NOMO-1 treated with DMSO at 0.1 percent for 48 hours (cell line): Measurements from ENCODE around the gene CIAO2A.
A peak's percentile ranks its signal among the peaks of the same experiment; 100 is the strongest.
"Not testable (repeated sequence)": the region's sequence is repeated elsewhere in the genome, so short reads cannot be mapped to it uniquely, and the experiment has no call there.

Experiments
- DNase-seq: peaks from one replicate; lab custom pipeline; 2025; ENCODE audit not compliant: unreplicated experiment; lab: John Stamatoyannopoulos, UW

Gene CIAO2A

DNA sequence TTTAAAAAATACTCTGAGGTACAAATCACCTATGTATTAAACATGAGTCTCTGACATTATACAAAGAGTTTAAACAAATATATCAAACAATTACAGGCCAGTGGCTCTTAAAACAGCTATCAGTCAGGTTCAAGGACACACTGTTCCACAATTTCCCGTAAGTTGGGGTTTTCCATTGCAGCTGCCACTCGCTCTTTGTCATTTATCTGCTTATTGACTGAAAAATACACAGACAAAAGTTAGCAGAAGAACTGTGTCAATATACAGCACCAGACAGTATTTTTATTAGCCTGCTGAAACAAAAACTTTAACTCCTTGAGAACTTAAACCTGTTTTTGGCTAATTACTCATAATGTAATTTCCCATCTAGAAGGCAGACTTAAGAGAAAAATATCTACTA lies 20.8 kb downstream of the CIAO2A start:
- no peak for DNase-seq

DNA sequence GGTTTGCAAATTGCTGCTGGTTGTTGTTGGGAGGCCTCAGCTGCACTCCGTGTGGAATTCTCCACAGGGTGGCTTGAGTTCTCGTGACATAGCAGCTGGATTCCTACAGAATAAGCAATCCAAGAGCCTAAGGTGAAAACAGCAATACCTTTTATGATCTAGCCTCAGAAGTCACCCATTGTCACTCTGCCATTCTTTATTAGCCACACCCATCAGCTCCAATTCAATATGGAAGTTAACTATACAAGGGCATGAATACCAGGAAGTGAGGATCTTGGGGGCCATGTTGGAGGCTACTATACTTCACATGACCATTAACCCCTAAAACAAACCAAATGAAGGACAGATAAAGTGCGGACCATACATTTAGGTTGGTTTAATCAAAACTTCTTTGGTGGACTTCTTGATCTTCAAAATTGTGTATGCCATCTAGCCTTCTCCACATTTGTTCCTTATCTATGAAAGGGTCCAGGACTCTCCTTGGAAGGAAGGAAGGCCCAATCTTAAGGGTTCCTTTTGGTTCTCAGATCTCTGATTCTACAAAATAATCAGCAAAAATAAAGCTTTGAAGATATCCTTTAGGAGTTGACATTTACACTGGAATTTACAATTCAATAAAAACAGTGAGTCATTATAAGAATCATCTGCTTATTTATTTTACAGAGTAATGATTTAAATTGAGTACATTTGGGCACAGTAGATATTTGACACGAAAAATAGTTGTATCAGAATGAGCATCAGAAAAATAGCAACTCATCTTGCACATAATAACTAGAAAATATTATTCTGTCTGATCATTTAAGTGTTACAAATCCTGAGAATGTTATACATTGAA lies 21.5 kb downstream of the CIAO2A start:
- DNase-seq = no peak

DNA sequence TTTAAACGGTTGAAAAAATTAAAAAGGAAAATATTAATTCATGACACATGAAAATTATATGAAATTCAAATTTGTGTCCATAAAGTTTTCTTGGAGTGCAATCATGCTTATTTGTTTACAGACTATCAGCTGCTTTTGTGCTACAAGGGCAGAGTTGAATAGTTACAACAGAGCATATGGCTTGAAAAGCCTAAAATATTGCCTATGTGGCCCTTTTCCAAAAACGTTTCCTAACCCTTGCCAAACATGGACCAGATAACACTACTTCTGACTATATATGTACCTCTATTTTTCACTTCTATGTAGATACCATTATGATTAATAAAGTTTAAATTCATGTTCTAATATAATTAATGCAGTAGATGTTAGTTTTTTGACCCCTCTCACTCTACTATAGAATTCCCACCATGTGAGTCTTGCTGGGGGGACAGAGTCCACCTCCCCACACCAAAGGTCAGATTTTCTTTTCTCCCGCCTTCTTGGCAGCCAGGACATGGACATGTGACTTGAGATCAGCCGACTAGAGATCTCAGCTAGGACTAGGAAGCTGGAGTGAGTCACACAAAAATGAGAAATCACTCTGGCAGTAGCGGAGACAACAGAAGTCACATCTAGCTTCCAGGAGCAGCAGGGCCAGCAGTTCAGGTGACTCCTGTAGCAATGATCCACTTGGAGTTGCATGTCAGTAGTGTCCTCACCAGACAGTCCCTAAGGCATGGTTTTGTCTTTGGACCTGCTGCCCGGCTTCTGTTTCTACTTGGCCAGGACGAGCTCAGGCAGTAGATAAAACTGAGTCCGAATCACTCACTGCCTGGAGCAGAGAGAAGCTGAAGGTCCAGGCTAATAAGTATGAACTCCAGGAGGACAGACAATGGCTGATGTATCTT lies 22.4 kb downstream of the CIAO2A start:
- DNase-seq = no peak

DNA sequence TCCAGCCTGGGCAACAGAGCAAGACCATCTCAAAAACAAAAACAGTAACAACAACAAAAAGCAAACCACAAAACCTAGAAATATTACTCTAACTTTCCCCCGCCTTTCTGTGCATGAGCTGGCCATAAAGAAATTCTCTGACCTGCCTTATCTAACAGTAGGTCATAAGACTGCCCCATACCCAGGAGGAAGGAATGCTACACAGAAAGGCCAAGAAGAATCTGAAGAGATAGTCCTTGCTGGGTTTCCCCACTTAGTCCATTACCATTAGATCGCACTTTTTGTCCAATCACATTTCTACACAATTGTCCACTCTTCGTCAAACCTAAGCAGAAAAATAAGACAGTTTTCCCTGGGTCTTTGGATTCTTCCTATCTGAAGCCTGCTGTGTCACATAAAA lies 23.5 kb downstream of the CIAO2A start:
- DNase-seq = no peak

DNA sequence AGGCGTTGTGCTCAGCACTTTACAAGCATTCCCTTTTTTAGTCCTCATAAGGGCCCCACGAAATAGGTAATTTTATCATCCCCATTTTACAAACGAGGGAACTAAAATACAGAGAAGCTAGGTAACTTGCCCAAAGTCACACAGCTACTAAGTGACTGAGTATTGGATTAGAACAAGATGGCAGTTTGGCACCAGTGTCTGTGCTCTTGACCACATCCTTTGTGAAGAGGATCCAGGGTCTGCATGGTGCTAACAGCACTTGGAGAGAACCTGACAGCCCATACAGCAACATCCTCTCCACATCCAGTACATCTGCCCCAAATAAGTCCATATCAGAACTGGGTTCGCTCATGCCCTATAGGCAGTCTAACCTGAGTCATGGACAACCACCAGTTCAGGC lies 25.5 kb downstream of the CIAO2A start:
- no peak for DNase-seq

DNA sequence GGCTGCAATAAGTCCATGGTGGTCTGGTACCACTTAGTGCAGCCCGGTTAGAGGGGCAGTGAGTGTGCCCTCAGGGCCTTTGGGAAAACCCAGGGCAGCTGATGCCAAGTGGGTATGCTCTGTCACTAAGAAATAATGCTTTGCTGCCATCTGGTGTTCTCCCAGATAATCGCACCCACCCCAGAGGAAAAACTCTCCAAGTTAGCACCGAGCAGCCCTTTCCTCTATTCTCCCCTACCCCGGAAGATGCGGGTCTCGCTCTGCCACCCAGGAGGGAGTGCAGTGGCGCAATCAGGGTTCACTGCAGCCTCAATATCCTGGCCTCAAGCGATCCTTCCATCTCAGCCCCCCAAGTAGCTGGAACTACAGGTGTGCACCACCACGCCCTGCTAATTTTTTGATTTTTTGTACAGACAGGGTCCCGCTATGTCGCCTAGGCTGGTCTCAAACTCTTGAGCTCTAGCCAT lies 26.0 kb downstream of the CIAO2A start:
- DNase-seq = peak; percentile 40

DNA sequence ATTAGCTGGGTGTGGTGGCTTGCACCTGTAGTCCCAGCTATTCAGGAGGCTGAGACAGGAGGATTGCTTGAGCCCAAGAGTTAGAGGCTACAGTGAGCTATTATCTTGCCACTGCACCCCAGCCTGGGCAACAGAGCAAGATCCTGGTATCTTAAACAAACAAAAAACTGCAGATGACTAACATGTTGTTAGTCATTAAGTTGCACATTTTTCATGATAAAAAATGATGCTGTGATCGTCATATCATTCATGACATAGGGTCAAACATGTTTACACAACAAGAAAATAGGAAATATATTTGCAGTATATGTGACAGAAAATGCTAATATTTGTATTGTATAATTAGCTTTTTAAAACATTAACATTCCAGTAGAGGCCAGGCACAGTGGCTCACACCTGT lies 27.2 kb downstream of the CIAO2A start:
- DNase-seq = no peak

DNA sequence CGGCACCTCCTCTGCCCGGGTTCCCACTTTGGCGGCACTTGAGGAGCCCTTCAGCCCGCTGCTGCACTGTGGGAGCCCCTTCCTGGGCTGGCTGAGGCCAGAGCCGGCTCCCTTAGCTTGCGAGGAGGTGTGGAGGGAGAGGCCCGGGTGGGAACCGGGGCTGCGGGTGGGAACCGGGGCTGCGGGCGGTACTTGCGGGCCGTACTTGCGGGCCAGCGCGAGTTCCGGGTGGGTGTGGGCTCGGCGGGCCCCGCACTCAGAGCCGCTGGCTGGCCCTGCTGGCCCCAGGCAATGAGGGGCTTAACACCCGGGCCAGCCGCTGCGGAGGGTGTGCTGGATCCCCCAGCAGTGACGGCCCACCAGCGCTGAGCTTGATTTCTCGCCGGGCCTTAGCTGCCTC lies 32.9 kb downstream of the CIAO2A start:
- no peak for DNase-seq

DNA sequence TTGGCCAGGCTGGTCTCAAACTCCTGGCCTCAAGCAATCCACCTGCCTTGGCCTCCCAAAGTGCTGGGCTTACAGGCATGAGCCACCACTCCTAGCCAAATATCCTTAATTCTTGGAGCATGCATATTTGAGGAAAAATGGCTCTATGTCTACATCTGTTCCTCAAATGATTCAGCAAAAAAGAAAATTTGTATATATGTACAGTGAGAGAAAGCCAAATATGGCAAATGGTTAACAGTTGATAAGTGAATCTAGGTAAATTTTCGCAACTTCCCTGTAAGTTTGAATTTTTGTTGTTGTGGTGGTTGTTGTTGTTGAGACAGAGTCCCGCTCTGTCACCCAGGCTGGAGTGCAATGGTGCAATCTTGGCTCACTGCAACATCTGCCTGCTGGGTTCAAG lies 34.5 kb downstream of the CIAO2A start:
- DNase-seq = peak; percentile 44

DNA sequence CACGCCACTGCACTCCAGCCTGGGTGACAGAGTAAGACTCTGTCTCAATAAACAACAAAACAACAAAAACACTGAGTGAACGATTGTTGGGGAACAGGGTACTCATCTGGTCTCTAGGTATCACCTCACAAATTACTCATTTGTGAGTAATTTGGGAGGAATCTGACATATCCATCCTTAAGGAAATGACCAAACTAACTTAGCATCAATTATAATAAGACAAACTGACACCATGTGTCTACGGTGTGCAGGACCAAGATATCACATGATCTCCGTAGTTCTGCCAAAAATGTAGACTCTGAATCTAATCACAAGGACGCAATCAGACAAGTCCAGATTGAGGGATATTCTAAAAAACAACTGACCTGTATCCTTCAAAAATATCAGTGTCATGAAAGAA lies 35.4 kb downstream of the CIAO2A start:
- no peak for DNase-seq

DNA sequence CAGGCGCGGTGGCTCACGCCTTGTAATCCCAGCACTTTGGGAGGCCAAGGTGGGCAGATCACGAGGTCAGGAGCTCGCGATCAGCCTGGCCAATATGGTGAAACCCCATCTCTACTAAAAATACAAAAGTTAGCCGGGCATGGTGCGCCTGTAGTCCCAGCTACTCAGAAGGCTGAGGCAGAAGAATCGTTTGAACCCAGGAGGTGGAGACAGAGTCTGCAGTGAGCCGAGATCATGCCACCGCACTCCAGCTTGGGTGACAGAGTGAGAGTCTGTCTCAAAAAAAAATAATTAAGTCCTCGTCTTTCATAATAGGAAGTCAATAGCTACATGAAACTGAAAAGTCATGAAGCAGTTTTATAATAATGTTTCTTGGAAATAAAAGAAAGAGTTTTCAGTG lies 40.0 kb downstream of the CIAO2A start:
- DNase-seq = not testable (repeated sequence)

DNA sequence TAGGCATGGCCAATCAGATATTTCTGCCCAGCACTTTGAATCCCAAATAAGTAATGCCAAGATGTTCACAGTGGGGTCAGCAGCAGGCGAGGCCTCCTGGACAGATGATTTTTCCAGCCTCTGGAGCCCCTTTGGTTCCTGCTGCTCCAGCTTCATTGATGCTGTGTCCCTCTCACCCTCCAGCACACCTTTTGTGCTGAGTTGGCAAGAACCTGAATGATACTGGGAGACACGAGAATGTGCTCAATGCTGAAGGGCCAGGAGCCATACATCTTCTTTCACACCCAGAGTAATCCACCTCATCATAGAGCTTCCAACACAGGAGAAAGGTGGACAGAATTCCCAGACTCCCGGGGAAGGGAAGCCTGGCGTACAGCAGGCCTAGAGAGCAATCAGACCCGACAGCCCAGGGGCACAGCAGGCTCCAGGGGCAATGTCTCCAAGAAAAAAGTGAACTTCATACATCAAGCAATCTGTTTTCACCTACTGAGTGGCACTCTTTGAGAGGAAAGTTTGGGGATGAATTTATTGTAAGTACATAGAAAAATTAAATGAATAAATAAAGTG lies 40.6 kb downstream of the CIAO2A start:
- DNase-seq = no peak

DNA sequence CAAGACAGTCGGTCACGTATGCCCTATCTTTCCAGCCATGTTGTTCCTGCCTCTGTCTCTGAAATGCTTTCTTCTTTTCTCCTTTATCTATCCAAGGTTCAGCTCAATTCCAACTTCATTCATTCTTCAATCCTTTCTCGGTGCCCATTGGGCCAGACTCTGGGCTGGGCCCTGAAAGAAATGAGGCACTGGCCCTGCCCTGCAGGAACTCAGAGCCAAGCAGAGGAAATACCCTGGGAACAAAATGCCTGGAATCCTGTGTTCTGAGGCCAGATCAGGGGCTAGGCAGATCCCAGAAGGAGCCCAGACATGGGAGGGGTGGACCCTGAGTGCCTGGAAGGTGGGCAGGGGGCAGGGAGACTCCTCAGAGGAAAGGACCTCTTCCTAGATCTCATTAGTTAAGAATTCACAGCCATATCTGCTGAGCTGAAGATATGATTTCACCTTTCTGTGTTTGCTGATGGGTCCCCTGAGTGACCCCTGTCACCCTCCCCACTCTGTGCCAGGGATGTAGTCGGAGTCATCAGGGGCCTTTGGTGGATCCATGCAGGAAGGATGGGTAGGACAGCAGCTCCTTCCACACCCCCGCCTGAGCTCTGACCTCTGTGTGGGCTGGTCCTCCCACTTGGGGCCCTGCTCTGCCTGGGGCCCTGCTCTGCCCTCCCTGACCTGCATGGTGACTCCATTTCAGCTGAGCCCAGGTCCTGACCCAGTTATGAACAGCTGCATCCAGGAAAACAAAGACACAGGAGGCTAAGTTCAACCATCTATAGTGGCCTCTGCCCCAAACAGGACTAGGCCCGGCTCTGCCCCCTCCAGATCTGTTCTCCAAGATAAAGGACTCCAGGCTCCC lies 42.0 kb downstream of the CIAO2A start:
- DNase-seq = no peak

DNA sequence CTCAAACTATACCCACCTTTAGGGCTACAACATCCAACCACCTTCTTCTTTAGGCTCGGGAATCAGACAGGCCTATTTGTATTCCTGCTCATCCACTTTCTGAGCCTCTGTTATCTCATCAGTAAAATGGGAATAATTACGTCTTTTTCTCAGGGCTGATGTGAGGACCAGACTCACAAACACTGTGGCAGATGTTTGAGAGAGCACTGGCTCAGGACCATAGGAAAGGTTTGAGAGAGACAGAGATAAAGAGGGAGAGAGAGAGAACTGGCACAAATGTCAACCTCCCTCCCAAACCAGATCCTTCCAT lies 42.6 kb downstream of the CIAO2A start:
- no peak for DNase-seq

DNA sequence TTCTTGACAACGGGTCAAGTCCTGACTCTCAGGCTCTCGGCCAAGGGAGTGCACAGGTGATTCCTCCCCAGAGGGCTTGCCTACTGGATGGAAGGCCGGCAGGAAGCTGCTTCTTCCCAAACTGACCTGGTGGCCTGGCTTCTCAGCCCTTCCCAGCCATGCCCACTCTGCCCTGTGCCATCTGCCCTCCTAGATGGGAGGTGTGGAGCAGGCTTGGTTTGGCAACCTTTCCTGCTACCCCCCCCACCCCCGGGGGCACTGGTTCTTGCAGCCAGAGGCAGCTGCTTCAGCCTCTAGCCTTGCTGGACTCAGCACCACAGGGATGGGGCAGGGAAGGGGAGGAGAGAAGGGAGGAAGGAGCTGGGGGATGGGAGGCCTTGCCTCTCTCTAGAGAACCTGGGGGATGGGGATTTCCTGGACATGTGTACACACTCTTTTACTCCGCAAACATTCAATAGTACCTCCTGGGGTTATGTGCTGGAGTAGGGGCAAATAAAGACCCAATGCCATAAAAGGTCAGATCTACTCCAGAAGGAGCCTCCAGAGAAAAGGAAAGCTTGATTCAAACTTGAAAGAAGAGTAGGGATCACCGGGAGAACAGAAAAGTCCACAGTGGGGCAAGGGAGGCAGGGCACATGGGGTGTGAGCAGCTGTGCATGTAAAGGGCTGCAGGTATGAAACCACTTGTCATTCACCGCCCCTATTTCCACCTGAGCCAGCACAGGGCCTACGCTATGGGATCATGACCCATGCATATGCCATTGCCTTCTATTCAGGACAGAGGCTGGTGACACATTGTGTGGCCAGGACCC lies 43.2 kb downstream of the CIAO2A start:
- no peak for DNase-seq

DNA sequence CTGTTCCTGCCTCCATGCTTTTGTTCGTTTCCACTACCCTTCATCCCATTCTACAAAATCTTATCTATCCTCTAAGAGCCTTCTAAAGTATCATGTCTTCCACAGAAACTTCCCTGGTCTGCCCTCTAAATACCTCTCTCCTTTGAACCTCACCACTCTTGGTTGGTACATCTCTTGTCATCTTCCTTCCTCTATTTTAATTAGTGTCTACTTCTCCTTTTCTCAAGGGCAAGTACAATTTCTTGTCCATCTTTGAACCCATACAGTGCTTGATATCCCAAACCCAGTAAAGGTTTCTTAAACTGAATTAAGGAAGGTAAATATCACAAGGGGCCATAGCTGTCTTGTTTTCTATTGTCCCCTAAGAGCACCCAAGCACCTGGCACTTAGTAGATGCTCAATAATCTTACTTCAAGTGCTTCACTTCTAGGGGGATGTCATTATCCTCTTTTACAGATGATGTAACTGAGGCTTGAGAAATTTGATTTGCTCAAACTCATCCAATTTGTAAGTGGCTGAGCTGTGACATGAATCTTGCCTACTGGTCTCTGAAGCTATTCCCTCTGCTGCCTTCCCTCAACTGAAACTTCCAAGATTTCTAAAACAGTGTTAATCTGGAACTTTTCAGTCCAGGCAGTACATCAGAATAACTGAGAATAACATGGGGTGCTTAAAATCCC lies 44.7 kb downstream of the CIAO2A start:
- DNase-seq = peak; percentile 97

DNA sequence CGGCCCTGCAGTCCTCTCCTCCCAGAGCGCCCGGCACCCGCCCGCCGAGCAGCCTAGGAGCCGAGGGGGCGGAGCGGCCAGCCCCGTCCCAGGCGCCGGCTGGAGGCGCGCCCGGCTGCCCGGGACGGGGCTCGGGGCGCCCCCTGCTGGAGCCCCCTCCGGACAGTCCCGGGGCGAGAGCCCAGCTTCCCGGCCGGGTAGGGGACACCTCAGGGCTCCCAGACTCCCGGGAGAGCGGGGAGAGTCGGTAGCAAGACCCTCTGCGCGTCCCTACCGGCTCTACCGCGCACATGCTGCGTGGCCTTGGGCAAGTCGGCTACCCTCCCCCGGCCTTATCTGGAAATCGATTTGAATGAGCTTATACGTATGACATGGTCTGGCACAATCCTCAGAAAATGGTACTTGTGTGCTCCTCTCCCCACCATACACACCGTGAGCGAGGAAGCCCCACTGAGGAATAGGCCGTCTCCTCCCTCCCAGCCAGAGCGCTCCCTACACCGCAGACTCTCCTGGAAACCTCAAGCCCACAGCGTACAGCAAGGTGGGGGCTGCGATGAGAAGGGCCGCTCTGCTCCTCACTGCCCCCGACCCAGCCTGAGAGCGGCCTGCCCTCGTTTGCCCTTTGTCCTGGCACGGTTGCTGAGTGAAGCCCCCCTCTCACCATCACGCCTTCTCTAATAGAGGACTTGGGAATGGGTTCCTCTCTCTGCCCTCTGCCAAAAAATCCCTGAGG lies 47.1 kb downstream of the CIAO2A start, which contains the start of gene DAPK2:
Gene DAPK2, minus strand, starts transcription at position 65 of the 733 bp plus-strand sequence. CDS start 6,224 bp downstream, outside the sequence.
- DNase-seq = peak; percentile 37

DNA sequence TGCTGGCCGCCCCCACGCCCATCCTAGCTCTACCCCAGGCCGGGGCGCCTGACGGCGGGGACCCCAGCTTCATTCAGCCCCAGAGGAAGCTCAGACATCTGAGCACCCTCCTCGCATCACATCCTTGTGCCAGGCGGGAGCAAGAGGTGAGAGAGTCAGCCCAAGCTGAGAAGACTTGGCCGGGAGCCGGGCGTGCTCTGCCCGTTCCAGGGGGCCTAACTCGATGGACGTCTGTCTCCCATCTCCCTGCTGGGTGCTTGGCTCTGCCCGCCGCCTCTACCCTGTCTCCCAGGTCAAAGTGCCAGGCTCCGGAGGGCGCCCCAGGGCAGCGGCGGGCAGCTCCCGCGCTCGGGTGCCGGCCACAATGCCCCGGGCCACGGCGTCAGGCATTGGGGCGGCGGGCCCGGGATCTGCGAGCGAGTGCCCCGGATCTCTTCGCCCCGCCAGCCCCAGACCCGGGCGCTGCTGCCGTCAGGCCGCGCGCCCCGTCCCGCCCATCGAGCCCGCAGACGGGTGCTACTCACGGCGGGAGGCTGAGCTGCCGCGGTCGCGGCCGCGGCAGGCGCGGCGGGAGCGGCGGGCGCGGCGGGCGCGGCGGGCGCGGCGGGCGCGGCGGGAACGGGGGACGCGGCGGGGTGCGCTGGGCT lies 47.7 kb downstream of the CIAO2A start:
- no peak for DNase-seq
